PC-3 (cell line): ENCODE data around the gene KIF4B. TPM values are rescaled to one million over a fixed set of nuclear protein-coding genes. Genes with fewer than 3 reads are reported as not detected.
A peak's percentile ranks its signal among the peaks of the same experiment; 100 is the strongest.
"Not testable (repeated sequence)": the region's sequence is repeated elsewhere in the genome, so short reads cannot be mapped to it uniquely, and the experiment has no call there.

Experiments used
- ATAC-seq: fragments of 200-7000 bp; cut with Tn5 transposase; 2 replicates; pipeline ENCODE4 v1.9.1; 2020; ENCODE audit warnings: mild to moderate bottlenecking, moderate library complexity
- BruUV-seq: library from RNA; stranded (reverse); fragments of 400-500 nt; replicated peaks from 2 replicates; lab custom pipeline; 2021; lab: Mats Ljungman, UMichigan
- CTCF ChIA-PET: fragments of 300-600 bp; sonication (Branson Sonifier 250); formaldehyde crosslinking; loops from one replicate; lab custom pipeline; 2022; ENCODE audit warnings: antibody characterized with exemption; lab: Charles Lee
- POLR2A ChIA-PET: fragments of 300-600 bp; sonication (Branson Sonifier 250); formaldehyde crosslinking; loops from one replicate; lab custom pipeline; 2022; ENCODE audit warnings: antibody characterized with exemption; ENCODE audit not compliant: unreplicated experiment; lab: Charles Lee
- DNase-seq: peaks from one replicate; pipeline ENCODE4 v3.0.0-alpha.2; 2015
- H2AFZ ChIP-seq: fragments of 300-600 bp; sonication (generic); 2 replicates; pipeline ENCODE4 v1.6.0; 2016; ENCODE audit warnings: antibody characterized with exemption, low read length
- H3F3A ChIP-seq: fragments of 300-600 bp; sonication (generic); one replicate; pipeline ENCODE4 v1.6.0; 2017; ENCODE audit warnings: antibody characterized with exemption, low read length, control low read depth, mild to moderate bottlenecking; ENCODE audit not compliant: unreplicated experiment
- H3K27ac ChIP-seq: fragments of 300-600 bp; sonication (generic); 2 replicates; pipeline ENCODE4 v1.5.1; 2016; ENCODE audit warnings: mild to moderate bottlenecking, low read length
- H3K27me3 ChIP-seq: fragments of 300-600 bp; sonication (generic); 2 replicates; pipeline ENCODE4 v1.6.1; 2016; ENCODE audit warnings: low read length, mixed read lengths
- H3K36me3 ChIP-seq: fragments of 300-600 bp; sonication (generic); 2 replicates; pipeline ENCODE4 v1.6.1; 2016; ENCODE audit warnings: low read depth, mixed run types, low read length, mixed read lengths
- H3K4me1 ChIP-seq: fragments of 300-600 bp; sonication (generic); 2 replicates; pipeline ENCODE4 v1.5.1; 2016; ENCODE audit warnings: low read length; ENCODE audit not compliant: insufficient read depth
- H3K4me2 ChIP-seq: fragments of 300-600 bp; sonication (generic); 2 replicates; pipeline ENCODE4 v1.6.0; 2016; ENCODE audit warnings: low read length
- H3K4me3 ChIP-seq: fragments of 300-600 bp; sonication (generic); 2 replicates; pipeline ENCODE4 v1.5.1; 2016; ENCODE audit warnings: mild to moderate bottlenecking, low read length, mixed read lengths
- H3K79me2 ChIP-seq: fragments of 300-600 bp; sonication (generic); 2 replicates; pipeline ENCODE4 v1.6.1; 2017; ENCODE audit warnings: low read length, mixed read lengths
- H3K9ac ChIP-seq: fragments of 300-600 bp; sonication (generic); 2 replicates; pipeline ENCODE4 v1.6.0; 2016; ENCODE audit warnings: mild to moderate bottlenecking, low read length
- H3K9me2 ChIP-seq: fragments of 300-600 bp; sonication (generic); replicated peaks from 2 replicates; pipeline ENCODE4 v1.6.1; 2016; ENCODE audit warnings: mixed run types, low read length, mixed read lengths
- H3K9me3 ChIP-seq: fragments of 300-600 bp; sonication (generic); 2 replicates; pipeline ENCODE4 v1.6.1; 2016; ENCODE audit warnings: low read length, mixed read lengths
- H4K20me1 ChIP-seq: fragments of 300-600 bp; sonication (generic); 2 replicates; pipeline ENCODE4 v1.6.1; 2016; ENCODE audit warnings: low read length, mixed read lengths
- CTCF ChIP-seq: fragments of 300-600 bp; sonication (generic); conservative IDR thresholded peaks from 2 replicates; pipeline ENCODE4 v1.5.1; 2017; ENCODE audit warnings: antibody characterized with exemption, low read depth, mild to moderate bottlenecking, low read length
- EZH2 ChIP-seq: fragments of 300-600 bp; sonication (generic); IDR thresholded peaks from one replicate; pipeline ENCODE4 v1.6.1; 2017; ENCODE audit warnings: antibody characterized with exemption, mild to moderate bottlenecking, low read length; ENCODE audit not compliant: unreplicated experiment
- EZH2phosphoT487 ChIP-seq: fragments of 300-600 bp; sonication (generic); IDR thresholded peaks from 2 replicates; pipeline ENCODE4 v1.6.1; 2018; ENCODE audit warnings: mild to moderate bottlenecking, antibody characterized with exemption, low read length, borderline replicate concordance
- intact Hi-C: fragments of 100-400 bp; cut with micrococcal nuclease; formaldehyde crosslinking; loops from 2 replicates; pipeline ENCODE4 v1.9.0; 2023
- total RNA-seq: library from RNA; depleted of rRNA; stranded (reverse); fragments of >200 nt; gene quantifications from 2 replicates; pipeline ENCODE4 v1.2.3, GENCODE V29; 2014

The KIF4B gene
- total RNA-seq, 1 experiment from 2014 or later = not detected

GRCh38 chr5:154977409-154977808 is 36.1 kb upstream of the KIF4B start:
- Histone ChIP-seq H3K27ac (no peak overlapping the region), H2AFZ (no peak overlapping the region), H3K4me3 (no peak overlapping the region), H3K4me2 (no peak overlapping the region), H3K9me2 (no peaks in the 10 kb centered on the region), H4K20me1 (no peaks in the 10 kb centered on the region), H3K4me1 (peaks cover 4% of the 10 kb centered on the region; the same call in 1 of the 2 replicates), H3F3A (no peaks in the 10 kb centered on the region), H3K27me3 (no peaks in the 10 kb centered on the region), H3K9ac (no peak overlapping the region), H3K9me3 (no peaks in the 10 kb centered on the region), H3K36me3 (no peaks in the 10 kb centered on the region), H3K79me2 (no peaks in the 10 kb centered on the region)
- peak; percentile 79 for ATAC-seq
- DNase-seq = peak; percentile 59
- intact Hi-C loops = no loop called here
- BruUV-seq = no TSS peak
- POLR2A ChIA-PET = no interaction called here
- TF ChIP-seq EZH2 (no peak), CTCF (no peak), EZH2phosphoT487 (no peak)
- CTCF ChIA-PET = no interaction called here

- H3K4me1 ChIP-seq, intact Hi-C loops, POLR2A ChIA-PET, H3K27ac ChIP-seq, H3K79me2 ChIP-seq, H3K4me2 ChIP-seq, H3K36me3 ChIP-seq, H4K20me1 ChIP-seq, BruUV-seq, H3K9me2 ChIP-seq, H3F3A ChIP-seq, H3K9ac ChIP-seq, H3K4me3 ChIP-seq, CTCF ChIA-PET, H3K9me3 ChIP-seq, DNase-seq, H3K27me3 ChIP-seq, H2AFZ ChIP-seq, ATAC-seq: not testable (repeated sequence)
These were observed 35.3 kb upstream of the KIF4B start for GRCh38 chr5:154978294-154978693.

- Histone ChIP-seq H3K4me1 (no peaks in the 10 kb centered on the region), H3F3A (no peaks in the 10 kb centered on the region), H3K79me2 (no peaks in the 10 kb centered on the region), H3K4me2 (no peak overlapping the region), H3K4me3 (no peak overlapping the region), H3K9me2 (no peaks in the 10 kb centered on the region), H2AFZ (no peak overlapping the region), H3K27me3 (peaks cover 20% of the 10 kb centered on the region), H3K27ac (no peak overlapping the region), H4K20me1 (no peaks in the 10 kb centered on the region), H3K36me3 (no peaks in the 10 kb centered on the region), H3K9me3 (no peaks in the 10 kb centered on the region), H3K9ac (no peak overlapping the region)
- intact Hi-C loops = no loop called here
- ATAC-seq (no peak), DNase-seq (no peak)
- POLR2A ChIA-PET = no interaction called here
- BruUV-seq = no TSS peak
- TF ChIP-seq EZH2phosphoT487 = no peak
- TF ChIP-seq CTCF = no peak
- TF ChIP-seq EZH2 = no peak
- CTCF ChIA-PET = no interaction called here
These were observed 28.5 kb upstream of the KIF4B start for GRCh38 chr5:154984946-154985516.
